Putamen (tissue), 1 donor: Measurements from ENCODE around the gene FBXO31.

ENCODE experiments used
- DNase-seq: peaks from one replicate; pipeline ENCODE4 v3.0.0-alpha.2; 2016; ENCODE audit warnings: low spot score

FBXO31 gene

DNA sequence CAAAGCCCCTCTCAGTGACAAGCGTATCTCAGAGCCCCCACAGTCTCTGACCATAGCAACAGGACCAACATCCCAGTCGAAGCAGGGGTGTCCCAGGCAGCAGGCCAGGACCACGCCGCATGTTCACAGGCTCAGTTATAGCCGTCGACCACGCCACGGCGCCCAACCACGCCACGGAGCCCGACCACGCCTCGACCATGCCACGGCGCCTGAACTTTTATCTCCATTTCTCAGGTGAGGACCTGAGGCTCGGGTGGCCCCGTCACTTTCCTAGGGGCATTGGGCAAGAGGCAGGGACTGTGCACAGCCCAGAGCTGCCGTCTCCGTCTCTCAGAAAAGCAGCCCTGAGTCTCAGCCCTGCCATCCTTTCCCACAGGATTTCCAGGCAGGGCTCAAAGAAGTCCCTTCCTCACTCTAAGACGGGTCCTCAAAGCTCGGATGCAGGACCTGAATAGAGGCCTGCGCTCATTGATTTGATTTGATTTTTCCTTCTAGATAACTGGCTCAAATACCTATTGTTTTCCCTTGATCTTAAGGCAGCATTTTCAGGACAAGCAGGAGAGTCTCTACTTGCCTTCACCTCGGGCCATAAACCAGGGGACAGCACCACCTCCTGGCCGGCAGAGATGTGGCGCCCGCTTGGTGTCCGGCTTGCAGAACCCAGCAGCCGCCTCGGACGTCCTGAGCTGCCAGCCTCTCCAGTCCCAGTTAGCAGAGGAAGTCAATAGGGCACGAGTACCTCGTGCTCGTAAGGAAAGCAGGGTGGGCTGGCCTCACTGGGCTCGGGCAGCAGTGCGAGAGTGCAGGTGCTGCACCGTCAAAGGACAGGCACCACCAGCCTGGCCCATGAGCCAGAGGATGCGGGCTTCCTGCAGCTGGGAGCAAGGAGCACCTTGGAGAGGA lies 105.1 kb downstream of the FBXO31 start:
- DNase-seq, result peak; percentile 42
